Vagina (tissue), 2 donors: ENCODE measurements around the gene FSTL4.

Source experiments
- CTCF ChIP-seq, 3 experiments: fragments of 450-650 bp in 2 of 3; fragments of 200-600 bp in 1 of 3; sonication (generic) in 1 of 3; IDR thresholded peaks; one replicate each; pipeline ENCODE4 v1.5.1; 2017 to 2019; ENCODE audit warnings: antibody characterized with exemption in 3 of 3, mild to moderate bottlenecking in 2 of 3, moderate library complexity in 2 of 3
- POLR2A ChIP-seq, 2 donors: fragments of 450-650 bp; IDR thresholded peaks; one replicate each; pipeline ENCODE4 v1.6.1; 2017; ENCODE audit warnings: antibody characterized with exemption in 2 of 2, mild to moderate bottlenecking in 2 of 2, moderate library complexity in 2 of 2
- POLR2AphosphoS5 ChIP-seq, 2 donors: sonication (generic); formaldehyde crosslinking; IDR thresholded peaks; one replicate each; pipeline ENCODE4 v1.9.0; 2017; ENCODE audit warnings: antibody characterized with exemption in 2 of 2, mild to moderate bottlenecking in 2 of 2, low read depth in 1 of 2; ENCODE audit not compliant: insufficient read depth in 1 of 2

- TF ChIP-seq CTCF (IDR thresholded peaks at IDR 0.05): no peak
- TF ChIP-seq POLR2AphosphoS5 (IDR thresholded peaks at IDR 0.05; ENCODE audit: insufficient read depth in 1 of 2, low read depth in 1 of 2): no peak
- no peak for TF ChIP-seq POLR2A (IDR thresholded peaks at IDR 0.05)
These were observed 190.9 kb downstream of the FSTL4 start for GRCh38 chr5:133421394-133421793.
